Type B pancreatic cell (in vitro differentiated cells): ENCODE data around the gene PLXNB1. TPM values are rescaled to one million over a fixed set of nuclear protein-coding genes. Genes with fewer than 3 reads are reported as not detected.

Experiments
- DNase-seq: peaks from one replicate; pipeline ENCODE4 v3.0.0; 2021; ENCODE audit warnings: mixed read lengths; ENCODE audit not compliant: unreplicated experiment; ENCODE audit errors: extremely low spot score
- H3K27ac Mint-ChIP-seq: 2 replicates; pipeline ENCODE4 v1.8.0; 2021; ENCODE audit warnings: mild to moderate bottlenecking, mixed read lengths
- H3K27me3 Mint-ChIP-seq: 2 replicates; pipeline ENCODE4 v1.8.0; 2021; ENCODE audit warnings: mixed read lengths
- H3K36me3 Mint-ChIP-seq: 2 replicates; pipeline ENCODE4 v1.8.0; 2021; ENCODE audit warnings: mixed read lengths
- H3K4me1 Mint-ChIP-seq: one replicate; pipeline ENCODE4 v1.8.0; 2021; ENCODE audit warnings: mixed read lengths; ENCODE audit not compliant: unreplicated experiment
- H3K4me3 Mint-ChIP-seq: 2 replicates; pipeline ENCODE4 v1.8.0; 2021; ENCODE audit warnings: mild to moderate bottlenecking, mixed read lengths
- H3K9me3 Mint-ChIP-seq: 2 replicates; pipeline ENCODE4 v1.8.0; 2021; ENCODE audit warnings: mixed read lengths
- total RNA-seq: library from RNA; stranded (reverse); gene quantifications from 2 replicates; pipeline ENCODE4 v1.2.1, GENCODE V29; 2021; ENCODE audit warnings: low replicate concordance
- TF ChIP-seq, protein P1 (sequence below): fragments of 200-600 bp; sonication (generic); conservative IDR thresholded peaks from 2 replicates; pipeline ENCODE4 v1.5.0; 2021; ENCODE audit warnings: antibody characterized with exemption, mild to moderate bottlenecking

PLXNB1 gene
- total RNA-seq, 1 donor from 2014 or later: 212 TPM

DNA sequence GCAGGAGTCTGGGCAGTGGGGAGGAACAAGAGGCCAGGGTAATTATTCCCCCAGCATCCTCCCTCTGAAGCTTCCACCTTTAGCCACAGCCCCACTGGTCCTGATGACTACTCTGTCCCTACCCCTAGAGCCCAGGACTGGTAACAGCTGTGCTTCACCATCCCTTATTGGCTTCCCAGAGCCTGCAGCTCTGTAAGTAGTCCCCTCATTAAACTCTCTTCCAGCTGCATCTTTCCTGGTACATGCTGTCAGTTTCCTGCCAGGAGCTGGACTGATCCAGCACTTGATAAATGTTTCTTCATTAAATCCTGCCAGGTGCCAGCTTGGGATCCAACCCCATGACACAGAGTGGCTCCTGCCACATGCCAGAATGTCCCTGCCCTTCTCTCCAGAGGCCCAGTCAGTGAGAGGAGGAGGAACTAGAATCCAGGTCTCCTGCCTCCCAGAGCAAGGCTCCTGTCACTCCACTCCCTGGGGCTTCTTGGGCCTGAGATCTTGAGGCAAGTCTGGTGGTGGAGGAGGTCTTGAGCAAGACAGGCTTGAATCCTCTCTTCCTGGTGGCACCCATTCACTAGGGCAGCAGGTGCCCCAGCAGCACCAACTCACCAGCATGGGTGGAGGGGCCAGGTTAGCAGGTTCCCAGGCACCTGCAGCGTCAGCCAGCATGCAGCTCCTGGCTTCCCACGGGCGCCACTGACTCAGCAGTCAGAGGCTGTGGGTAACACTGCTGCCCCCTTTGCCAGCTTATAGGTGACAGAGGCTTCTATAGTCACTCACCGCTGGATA is 30.3 kb downstream of the PLXNB1 start:
- TF ChIP-seq, protein P1, sequence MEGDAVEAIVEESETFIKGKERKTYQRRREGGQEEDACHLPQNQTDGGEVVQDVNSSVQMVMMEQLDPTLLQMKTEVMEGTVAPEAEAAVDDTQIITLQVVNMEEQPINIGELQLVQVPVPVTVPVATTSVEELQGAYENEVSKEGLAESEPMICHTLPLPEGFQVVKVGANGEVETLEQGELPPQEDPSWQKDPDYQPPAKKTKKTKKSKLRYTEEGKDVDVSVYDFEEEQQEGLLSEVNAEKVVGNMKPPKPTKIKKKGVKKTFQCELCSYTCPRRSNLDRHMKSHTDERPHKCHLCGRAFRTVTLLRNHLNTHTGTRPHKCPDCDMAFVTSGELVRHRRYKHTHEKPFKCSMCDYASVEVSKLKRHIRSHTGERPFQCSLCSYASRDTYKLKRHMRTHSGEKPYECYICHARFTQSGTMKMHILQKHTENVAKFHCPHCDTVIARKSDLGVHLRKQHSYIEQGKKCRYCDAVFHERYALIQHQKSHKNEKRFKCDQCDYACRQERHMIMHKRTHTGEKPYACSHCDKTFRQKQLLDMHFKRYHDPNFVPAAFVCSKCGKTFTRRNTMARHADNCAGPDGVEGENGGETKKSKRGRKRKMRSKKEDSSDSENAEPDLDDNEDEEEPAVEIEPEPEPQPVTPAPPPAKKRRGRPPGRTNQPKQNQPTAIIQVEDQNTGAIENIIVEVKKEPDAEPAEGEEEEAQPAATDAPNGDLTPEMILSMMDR: no peak
- peak; percentile 44 for DNase-seq
- Mint-ChIP-seq H3K4me3 (no peak overlapping the region), H3K27me3 (peaks cover 4% of the 10 kb centered on the region), H3K9me3 (no peaks in the 10 kb centered on the region), H3K4me1 (peaks cover 5% of the 10 kb centered on the region), H3K27ac (peak overlapping the region; percentile 75), H3K36me3 (no peaks in the 10 kb centered on the region)

- Mint-ChIP-seq H3K4me3 (no peak overlapping the region), H3K4me1 (peaks cover 5% of the 10 kb centered on the region), H3K36me3 (no peaks in the 10 kb centered on the region)
Measured at GRCh38 chr3:48398701-48399386, 31.0 kb downstream of the PLXNB1 start.

DNA sequence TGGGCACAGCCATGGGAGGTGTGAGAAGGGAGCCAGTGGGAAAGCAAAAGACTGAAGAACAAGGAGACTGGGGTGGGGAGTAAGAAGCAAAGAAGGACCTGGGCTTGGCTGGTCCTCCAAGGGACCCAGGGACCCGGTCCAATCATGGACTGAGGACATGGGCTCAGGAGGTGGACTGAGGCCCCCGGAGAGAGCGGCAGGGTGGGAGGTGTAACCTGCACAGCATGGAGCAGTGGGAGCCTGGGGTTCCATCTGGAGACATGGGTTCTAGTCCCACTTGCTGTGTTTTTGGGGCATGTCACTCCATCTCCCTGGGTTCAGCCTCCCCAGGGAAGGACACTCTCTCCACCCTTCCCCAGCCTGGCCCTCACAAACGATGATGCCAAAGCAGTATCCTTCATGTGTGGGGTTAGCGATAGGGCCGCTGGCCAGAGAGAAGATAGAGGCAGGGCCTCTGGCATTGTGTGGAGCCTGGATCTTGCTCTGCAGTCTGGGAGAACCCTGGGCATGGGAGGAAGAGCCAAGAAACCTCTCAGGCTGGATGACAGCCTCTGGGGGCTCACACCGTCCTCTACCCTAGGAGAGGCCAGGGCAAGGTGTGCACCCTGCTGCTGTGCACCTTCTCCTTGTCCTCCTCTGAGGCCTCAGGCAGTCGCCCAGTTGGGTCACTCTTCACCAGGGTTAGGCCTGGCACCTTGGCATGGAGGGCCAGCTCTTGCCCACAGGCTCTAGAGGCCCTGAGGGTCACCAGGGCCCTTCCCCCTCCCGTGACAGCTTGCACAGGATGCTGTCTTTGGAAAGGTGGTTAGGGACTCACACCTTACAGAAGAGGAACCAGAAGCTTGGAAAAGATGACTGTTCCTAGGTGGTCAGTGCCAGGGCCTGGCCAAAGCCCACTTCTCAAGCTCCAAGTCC is 31.9 kb downstream of the PLXNB1 start:
- no peak for DNase-seq
- Mint-ChIP-seq H3K27ac (peak overlapping the region; percentile 51), H3K4me1 (peaks cover 5% of the 10 kb centered on the region), H3K4me3 (no peak overlapping the region), H3K36me3 (no peaks in the 10 kb centered on the region), H3K9me3 (no peaks in the 10 kb centered on the region), H3K27me3 (peaks cover 4% of the 10 kb centered on the region)
- TF ChIP-seq, protein P1: no peak

More at GRCh38 chr3:48398701-48399386, 31.0 kb downstream of the PLXNB1 start:
- no peaks in the 10 kb centered on the region for H3K9me3 Mint-ChIP-seq
- DNase-seq: no peak
- TF ChIP-seq, protein P1: no peak
- H3K27ac Mint-ChIP-seq: peak overlapping the region; percentile 75
- H3K27me3 Mint-ChIP-seq: peaks cover 4% of the 10 kb centered on the region

- no peak overlapping the region for H3K27ac Mint-ChIP-seq
- DNase-seq: no peak
- H3K9me3 Mint-ChIP-seq: no peaks in the 10 kb centered on the region
- no peak overlapping the region for H3K4me3 Mint-ChIP-seq
- H3K4me1 Mint-ChIP-seq: peaks cover under 1% of the 10 kb centered on the region
- H3K36me3 Mint-ChIP-seq: no peaks in the 10 kb centered on the region
- TF ChIP-seq, protein P1: no peak
- H3K27me3 Mint-ChIP-seq: peaks cover 7% of the 10 kb centered on the region
Measured at GRCh38 chr3:48395714-48396113, 34.2 kb downstream of the PLXNB1 start.

- Mint-ChIP-seq H3K27me3 (peaks cover 7% of the 10 kb centered on the region), H3K27ac (no peak overlapping the region), H3K9me3 (no peaks in the 10 kb centered on the region), H3K4me3 (no peak overlapping the region), H3K4me1 (no peaks in the 10 kb centered on the region), H3K36me3 (no peaks in the 10 kb centered on the region)
- no peak for DNase-seq
- TF ChIP-seq, protein P1: no peak
Measured at GRCh38 chr3:48394391-48394790, 35.5 kb downstream of the PLXNB1 start.
